Liver (tissue), 9 donors: ENCODE results near the gene ALCAM. TPM values are rescaled to one million over a fixed set of nuclear protein-coding genes. Genes with fewer than 3 reads are reported as not detected.
A peak's percentile ranks its signal among the peaks of the same experiment; 100 is the strongest.

ENCODE experiments used
- DNase-seq: peaks from one replicate; pipeline ENCODE4 v3.0.0-alpha.2; 2017; ENCODE audit warnings: low spot score
- H3K27ac ChIP-seq, 2 donors: one replicate each; pipeline ENCODE4 v1.7.0; 2013; ENCODE audit warnings: inconsistent platforms in 2 of 2, low read length in 2 of 2, control low read depth in 1 of 2, low read depth in 1 of 2, mild to moderate bottlenecking in 1 of 2
- H3K27me3 ChIP-seq, 4 donors: one replicate each; pipeline versions ENCODE4 v1.6.1 to v1.7.0; 2013; ENCODE audit warnings: low read length in 3 of 4, inconsistent platforms in 1 of 4, mild to moderate bottlenecking in 1 of 4, moderate library complexity in 1 of 4; ENCODE audit not compliant: control insufficient read depth in 4 of 4, insufficient read depth in 4 of 4
- H3K36me3 ChIP-seq, 4 donors: one replicate each; pipeline versions ENCODE4 v1.6.1 to v1.7.0; 2013; ENCODE audit warnings: low read length in 3 of 4, mild to moderate bottlenecking in 3 of 4, low read depth in 1 of 4, moderate library complexity in 1 of 4; ENCODE audit not compliant: control insufficient read depth in 4 of 4, insufficient read depth in 3 of 4
- H3K4me1 ChIP-seq, 4 donors: one replicate each; pipeline versions ENCODE4 v1.6.1 to v1.7.0; 2013; ENCODE audit warnings: low read length in 3 of 4, mild to moderate bottlenecking in 3 of 4, moderate library complexity in 1 of 4; ENCODE audit not compliant: control insufficient read depth in 4 of 4, insufficient read depth in 4 of 4
- H3K4me3 ChIP-seq, 3 donors: one replicate each; pipeline versions ENCODE4 v1.6.1 to v1.7.0; 2013; ENCODE audit warnings: low read length in 3 of 3, control low read depth in 1 of 3, low read depth in 1 of 3, mild to moderate bottlenecking in 1 of 3
- H3K9ac ChIP-seq, 2 donors: one replicate each; pipeline ENCODE4 v1.7.0; 2013; ENCODE audit warnings: low read length in 2 of 2, mild to moderate bottlenecking in 2 of 2, moderate library complexity in 2 of 2, control low read depth in 1 of 2, low read depth in 1 of 2
- H3K9me3 ChIP-seq, 4 donors: one replicate each; pipeline versions ENCODE4 v1.6.1 to v1.7.0; 2013; ENCODE audit warnings: low read length in 3 of 4; ENCODE audit not compliant: control insufficient read depth in 4 of 4
- ATF3 ChIP-seq: IDR thresholded peaks from 2 replicates; pipeline ENCODE4 v1.6.1; 2016; ENCODE audit warnings: antibody characterized with exemption
- CTCF ChIP-seq: fragments of 150-350 bp; IDR thresholded peaks from 2 replicates; pipeline ENCODE4 v1.5.1; 2017; ENCODE audit warnings: improper control_type of control experiment, low read depth, low read length; ENCODE audit not compliant: missing input control
- EGR1 ChIP-seq, 2 donors: IDR thresholded peaks; 2 replicates each; pipeline ENCODE4 v1.6.1; 2016 to 2018; ENCODE audit warnings: antibody characterized with exemption in 2 of 2, low read depth in 2 of 2
- FOXA1 ChIP-seq: IDR thresholded peaks from 2 replicates; pipeline ENCODE4 v1.6.1; 2016; ENCODE audit warnings: antibody characterized with exemption
- FOXA2 ChIP-seq: IDR thresholded peaks from 2 replicates; pipeline ENCODE4 v1.6.1; 2016; ENCODE audit warnings: antibody characterized with exemption
- GABPA ChIP-seq, 2 donors: IDR thresholded peaks in 1 of 2; conservative IDR thresholded peaks in 1 of 2; 2 replicates each; pipeline ENCODE4 v1.6.1; 2016; ENCODE audit warnings: antibody characterized with exemption in 2 of 2, mild to moderate bottlenecking in 1 of 2, moderate library complexity in 1 of 2
- HNF4A ChIP-seq, 2 donors: conservative IDR thresholded peaks; 2 replicates each; pipeline ENCODE4 v1.6.1; 2016; ENCODE audit warnings: antibody characterized with exemption in 2 of 2, mild to moderate bottlenecking in 2 of 2
- HNF4G ChIP-seq: IDR thresholded peaks from 2 replicates; pipeline ENCODE4 v1.6.1; 2016; ENCODE audit warnings: antibody characterized with exemption
- JUND ChIP-seq, 2 donors: IDR thresholded peaks; 2 replicates each; pipeline ENCODE4 v1.6.1; 2016; ENCODE audit warnings: antibody characterized with exemption in 2 of 2
- MAX ChIP-seq: IDR thresholded peaks from 2 replicates; pipeline ENCODE4 v1.6.1; 2016; ENCODE audit warnings: antibody characterized with exemption
- NR2F2 ChIP-seq: IDR thresholded peaks from 2 replicates; pipeline ENCODE4 v1.6.1; 2016; ENCODE audit warnings: antibody characterized with exemption
- RAD21 ChIP-seq, 2 donors: IDR thresholded peaks; 2 replicates each; pipeline ENCODE4 v1.6.1; 2016; ENCODE audit warnings: antibody characterized with exemption in 2 of 2, mild to moderate bottlenecking in 2 of 2
- REST ChIP-seq: IDR thresholded peaks from 2 replicates; pipeline ENCODE4 v1.6.1; 2016; ENCODE audit warnings: antibody characterized with exemption, mild to moderate bottlenecking
- RXRA ChIP-seq, 2 donors: IDR thresholded peaks; 2 replicates each; pipeline ENCODE4 v1.6.1; 2017 to 2018; ENCODE audit warnings: antibody characterized with exemption in 2 of 2, mild to moderate bottlenecking in 1 of 2
- SP1 ChIP-seq: IDR thresholded peaks from 2 replicates; pipeline ENCODE4 v1.6.1; 2018; ENCODE audit warnings: antibody characterized with exemption, mild to moderate bottlenecking
- TAF1 ChIP-seq: conservative IDR thresholded peaks from 2 replicates; pipeline ENCODE4 v1.6.1; 2016; ENCODE audit warnings: antibody characterized with exemption, mild to moderate bottlenecking
- YY1 ChIP-seq: IDR thresholded peaks from 2 replicates; pipeline ENCODE4 v1.6.1; 2016; ENCODE audit warnings: antibody characterized with exemption, mild to moderate bottlenecking
- ZBTB33 ChIP-seq: IDR thresholded peaks from 2 replicates; pipeline ENCODE4 v1.6.1; 2016; ENCODE audit warnings: antibody characterized with exemption
- WGBS: extraction: QIAGEN DNeasy Blood & Tissue Kit; methylation state at CpG from one replicate; pipeline ENCODE4 v1.1.7; 2013; 5-methylcytosine and 5-hydroxymethylcytosine counted together
- polyA plus RNA-seq, 2 donors: library from polyadenylated mRNA; stranded (reverse) in 1 of 2; unstranded in 1 of 2; fragments of 200-250 nt in 1 of 2; fragments of >200 nt in 1 of 2; fragmentation: Nextera tagmentation in 1 of 2; extraction: Ambion mirVana in 1 of 2; gene quantifications; one replicate each; pipeline versions ENCODE4 v1.2.1 to v1.2.3, GENCODE V29; 2013 to 2015
- total RNA-seq, 2 donors: library from RNA; depleted of rRNA; stranded (reverse); fragments of >200 nt; gene quantifications; one replicate each; pipeline ENCODE4 v1.2.3, GENCODE V29; 2014
- donor health status: healthy.
- donor health status: healthy.
- donor health status: healthy.
- donor health status: healthy.
- donor health status: healthy.

The ALCAM gene
- total and polyA plus RNA-seq, 4 donors: 14.2 to 62.0 (median 32.3) TPM

GRCh38 chr3:105369500-105370371 is 3.0 kb downstream of the ALCAM start:
- WGBS: under 1% methylated on average over 22 of the region's 22 CpGs
- peak; percentile 58 for DNase-seq

More at GRCh38 chr3:105369500-105370371, 3.0 kb downstream of the ALCAM start:
- H3K9me3 ChIP-seq: no peaks in the 10 kb centered on the region
- H3K36me3 ChIP-seq: no peaks in the 10 kb centered on the region
- peaks cover 0 to 30% (median 18%) of the 10 kb centered on the region in 4 donors for H3K4me1 ChIP-seq
- H3K27ac ChIP-seq: peak overlapping the region; percentile 91 to 96
- H3K27me3 ChIP-seq: no peaks in the 10 kb centered on the region
- H3K9ac ChIP-seq: peak overlapping the region; percentile 96
- H3K4me3 ChIP-seq: peak overlapping the region; percentile 69 to 96 (median 91)
- TF ChIP-seq RAD21 (IDR thresholded peaks at IDR 0.05) (peak; percentile 76 to 79), RXRA (IDR thresholded peaks at IDR 0.05) (no peak), NR2F2 (no peak), EGR1 (IDR thresholded peaks at IDR 0.05; ENCODE audit: low read depth in 2 of 2) (no peak), HNF4G (no peak), GABPA (IDR thresholded peaks at IDR 0.05 in 1 of 2, conservative IDR thresholded peaks at IDR 0.05 in 1 of 2) (peak in 1 of 2 donors; percentile 16), HNF4A (conservative IDR thresholded peaks at IDR 0.05) (peak in 1 of 2 donors; percentile 11), TAF1 (no peak), REST (peak; percentile 2), CTCF (peak; percentile 54), ATF3 (no peak), MAX (peak; percentile 11), JUND (IDR thresholded peaks at IDR 0.05) (no peak), ZBTB33 (no peak), FOXA1 (no peak), YY1 (peak; percentile 83), FOXA2 (no peak), SP1 (no peak)
